ENCODE measurements around the gene BRSK2.

BRSK2 gene

DNA sequence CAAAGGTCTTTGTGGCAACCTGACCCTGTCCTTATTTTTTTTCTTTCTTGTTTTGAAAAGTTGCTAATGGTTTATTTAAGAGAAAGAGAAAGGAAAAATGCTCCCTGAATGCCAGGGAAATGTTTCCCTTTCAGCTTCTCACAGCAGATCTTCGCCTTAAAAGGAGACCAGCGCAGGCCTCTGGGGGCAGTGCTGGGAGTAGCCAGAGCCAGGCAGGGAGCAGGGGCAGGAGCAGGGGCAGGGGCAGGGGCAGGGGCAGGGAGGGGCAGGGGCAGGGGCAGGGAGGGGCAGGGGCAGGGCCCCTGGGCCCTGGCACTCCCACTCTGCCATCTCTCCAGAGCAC lies 91.7 kb downstream of the BRSK2 start:
- DNase-seq (ENCODE audit: low read depth) = no peak
- no peak overlapping the region for H3K4me3 ChIP-seq (ENCODE audit: low read depth, low read length)
- no peak for TF ChIP-seq CTCF (IDR thresholded peaks at IDR 0.05; ENCODE audit: low read depth, low read length, missing control alignments)

DNA sequence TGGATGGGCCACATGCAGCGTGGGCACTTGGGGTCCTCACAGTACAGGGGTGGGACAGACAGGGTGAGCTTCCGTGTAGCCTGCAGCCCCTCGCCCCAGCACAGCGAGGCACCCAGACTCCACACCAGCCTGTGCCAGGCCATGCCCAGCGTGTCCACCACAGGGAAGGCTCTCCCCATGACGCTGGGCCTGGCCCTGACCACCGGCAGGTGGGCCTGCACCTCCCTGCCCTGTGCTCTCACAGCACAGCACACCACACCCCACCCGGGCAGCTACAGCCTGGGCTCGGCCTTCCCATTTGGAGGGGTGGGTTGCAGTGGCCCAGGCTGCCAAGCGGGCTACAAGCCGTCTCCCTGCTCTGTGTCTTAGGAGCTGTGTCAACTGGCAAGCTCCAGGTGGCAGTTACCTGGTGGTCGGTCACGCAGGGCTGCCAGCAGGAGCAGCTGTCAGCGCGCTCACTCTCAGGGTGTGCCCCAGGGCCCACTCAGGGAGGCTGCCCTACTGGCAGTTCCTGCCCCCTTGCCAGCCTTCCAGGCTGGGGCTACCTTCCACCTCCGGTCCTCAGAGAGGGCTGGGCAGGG lies 92.2 kb downstream of the BRSK2 start:
- no peak for DNase-seq (ENCODE audit: low read depth)
- no peak overlapping the region for H3K4me3 ChIP-seq (ENCODE audit: low read depth, low read length)
- no peak for TF ChIP-seq CTCF (IDR thresholded peaks at IDR 0.05; ENCODE audit: low read depth, low read length, missing control alignments)

DNA sequence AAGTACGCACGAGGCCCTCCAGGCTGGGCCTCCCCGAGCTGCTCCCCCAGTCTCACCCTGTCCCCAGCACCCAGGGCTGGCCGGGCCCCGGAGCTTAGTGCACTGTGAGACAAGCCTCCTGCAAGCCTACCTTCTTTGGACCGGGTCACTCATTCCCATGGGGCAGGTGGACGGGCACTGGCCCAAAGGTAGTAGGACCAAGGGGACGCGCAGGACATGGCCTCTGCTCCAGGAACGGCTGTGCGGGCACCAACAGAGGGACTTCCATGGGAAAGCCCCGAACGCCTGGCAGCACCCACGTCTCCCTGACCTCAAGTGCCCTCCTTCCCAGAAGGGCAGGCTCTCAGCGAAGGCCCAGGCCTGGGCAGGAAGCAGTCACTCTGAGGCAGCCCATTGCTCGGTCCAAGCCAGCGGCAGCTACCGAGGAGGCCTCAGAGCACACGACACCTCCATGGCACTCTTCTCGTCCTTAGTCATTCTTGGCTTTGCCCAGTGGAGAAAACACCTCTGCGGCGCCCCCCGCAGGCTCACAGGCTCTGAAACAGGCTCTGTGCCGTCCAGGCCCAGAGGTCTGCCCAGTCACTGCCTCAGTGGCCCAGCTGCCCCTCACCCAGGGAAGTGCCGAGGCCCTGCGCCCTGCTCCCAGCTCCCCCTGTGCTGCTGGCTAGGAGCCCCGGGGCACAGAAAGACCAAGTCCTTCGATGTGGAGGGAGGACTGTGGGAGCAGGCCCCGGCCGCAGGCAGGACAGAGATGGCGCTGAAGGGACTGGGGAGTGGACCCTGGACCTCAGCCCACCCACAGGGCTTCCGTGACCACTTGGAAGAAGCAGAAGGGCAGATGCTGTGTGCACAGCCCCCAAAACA lies 93.1 kb downstream of the BRSK2 start:
- no peak for TF ChIP-seq CTCF (IDR thresholded peaks at IDR 0.05; ENCODE audit: low read depth, low read length, missing control alignments)
- no peak overlapping the region for H3K4me3 ChIP-seq (ENCODE audit: low read depth, low read length)
- DNase-seq (ENCODE audit: low read depth) = no peak

DNA sequence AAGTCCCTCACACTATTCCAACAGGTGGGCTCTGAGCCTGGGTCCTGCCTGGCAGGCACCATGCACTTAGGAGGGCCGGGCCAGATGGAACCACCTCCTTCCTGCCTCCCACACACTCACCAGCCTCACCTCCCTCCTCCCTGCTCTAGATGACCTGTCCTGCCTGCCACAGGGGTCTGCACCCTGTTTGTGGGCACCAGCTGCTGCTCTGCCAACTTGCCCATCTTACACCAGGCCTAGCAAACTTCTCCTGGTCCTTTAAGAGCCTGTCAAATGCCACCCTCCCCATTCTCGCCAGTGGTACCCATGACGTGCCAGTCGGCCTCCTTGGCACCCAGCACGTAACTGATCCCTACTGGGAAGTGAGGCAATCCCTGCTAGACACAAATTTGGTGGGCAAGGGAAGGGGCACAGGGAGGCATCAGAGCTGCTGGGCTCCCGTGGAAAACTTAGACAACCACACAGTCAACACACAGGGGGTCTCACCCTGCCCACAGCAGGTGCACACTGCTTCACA lies 93.8 kb downstream of the BRSK2 start:
- H3K4me3 ChIP-seq (ENCODE audit: low read depth, low read length) = no peak overlapping the region
- TF ChIP-seq CTCF (IDR thresholded peaks at IDR 0.05; ENCODE audit: low read depth, low read length, missing control alignments) = no peak
- DNase-seq (ENCODE audit: low read depth) = no peak

- H3K4me3 ChIP-seq (ENCODE audit: low read depth, low read length) = no peak overlapping the region
- no peak for DNase-seq (ENCODE audit: low read depth)
- no peak for TF ChIP-seq CTCF (IDR thresholded peaks at IDR 0.05; ENCODE audit: low read depth, low read length, missing control alignments)
Measured at GRCh38 chr11:1484061-1484671, 94.4 kb downstream of the BRSK2 start.

DNA sequence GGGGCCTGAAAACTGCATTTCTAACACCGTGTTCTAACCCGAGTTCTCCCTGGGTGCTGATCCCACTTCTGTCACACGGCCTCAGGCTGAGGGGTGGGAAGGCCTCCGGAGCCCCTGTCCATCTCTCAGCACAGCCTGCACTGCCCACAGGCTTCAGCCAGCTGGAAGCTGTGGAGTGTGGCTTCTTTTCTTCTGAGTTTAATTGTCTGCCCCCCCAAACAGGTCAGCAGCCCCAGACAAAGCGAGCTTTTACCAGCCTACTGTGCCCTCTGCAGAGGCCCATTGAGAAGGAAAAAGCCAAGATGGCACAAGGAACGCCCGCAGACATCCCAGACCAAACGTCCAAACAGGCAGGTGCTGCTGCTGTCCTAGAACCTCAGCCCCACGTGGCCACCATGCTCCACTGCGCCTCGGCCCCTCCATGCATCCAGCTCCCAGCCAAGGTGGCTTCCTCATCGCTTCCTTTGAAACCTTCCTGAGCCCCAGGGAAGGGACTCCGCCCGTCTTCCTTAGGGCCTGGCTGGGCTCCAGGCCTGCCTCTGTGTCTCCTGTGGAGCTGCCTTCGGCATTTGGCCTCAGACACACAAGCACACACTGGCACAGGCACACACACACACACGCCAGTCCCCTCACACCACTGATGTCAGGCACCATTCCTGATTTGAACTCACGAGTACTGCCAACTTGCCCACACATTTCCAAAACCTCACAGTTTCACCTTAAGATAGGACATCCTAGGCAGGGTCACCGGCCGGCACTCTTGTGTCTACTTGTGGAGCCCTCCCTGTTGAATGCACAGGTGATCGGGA lies 95.2 kb downstream of the BRSK2 start:
- no peak overlapping the region for H3K4me3 ChIP-seq (ENCODE audit: low read depth, low read length)
- no peak for DNase-seq (ENCODE audit: low read depth)
- TF ChIP-seq CTCF (IDR thresholded peaks at IDR 0.05; ENCODE audit: low read depth, low read length, missing control alignments) = peak; percentile 18

Measured in GM12864 (cell line).